MM.1S (cell line): ENCODE measurements around the gene PSMD6.

Source experiments
- DNase-seq: peaks from one replicate; pipeline ENCODE4 v3.0.0-alpha.2; 2015
- H2AFZ ChIP-seq: fragments of 300-600 bp; sonication (generic); 2 replicates; pipeline ENCODE4 v1.6.0; 2016; ENCODE audit warnings: antibody characterized with exemption, low read length
- H3F3A ChIP-seq: fragments of 300-600 bp; sonication (generic); 2 replicates; pipeline ENCODE4 v1.6.1; 2016; ENCODE audit warnings: mild to moderate bottlenecking, antibody characterized with exemption, low read length, moderate library complexity, mixed read lengths; ENCODE audit not compliant: insufficient read depth
- H3K27ac ChIP-seq: fragments of 300-600 bp; sonication (generic); 2 replicates; pipeline ENCODE4 v1.5.1; 2016; ENCODE audit warnings: mild to moderate bottlenecking, low read length
- H3K27me3 ChIP-seq: fragments of 300-600 bp; sonication (generic); replicated peaks from 2 replicates; pipeline ENCODE4 v1.6.0; 2016; ENCODE audit warnings: low read length; ENCODE audit not compliant: insufficient read depth
- H3K36me3 ChIP-seq: fragments of 300-600 bp; sonication (generic); replicated peaks from 2 replicates; pipeline ENCODE4 v1.6.1; 2016; ENCODE audit warnings: mild to moderate bottlenecking, low read length, mixed read lengths; ENCODE audit not compliant: insufficient read depth
- H3K4me1 ChIP-seq: fragments of 300-600 bp; sonication (generic); 2 replicates; pipeline ENCODE4 v1.6.1; 2016; ENCODE audit warnings: low read length, mixed read lengths
- H3K4me2 ChIP-seq: fragments of 300-600 bp; sonication (generic); 2 replicates; pipeline ENCODE4 v1.6.0; 2016; ENCODE audit warnings: low read depth, low read length
- H3K4me3 ChIP-seq: fragments of 300-600 bp; sonication (generic); 2 replicates; pipeline ENCODE4 v1.5.1; 2016; ENCODE audit warnings: low read length, mixed read lengths
- H3K79me2 ChIP-seq: fragments of 300-600 bp; sonication (generic); 2 replicates; pipeline ENCODE4 v1.6.1; 2016; ENCODE audit warnings: mixed run types, low read length, mixed read lengths
- H3K9ac ChIP-seq: fragments of 300-600 bp; sonication (generic); 2 replicates; pipeline ENCODE4 v1.6.1; 2016; ENCODE audit warnings: low read length, mixed read lengths
- H3K9me2 ChIP-seq: fragments of 300-600 bp; sonication (generic); replicated peaks from 2 replicates; pipeline ENCODE4 v1.6.1; 2016; ENCODE audit warnings: mild to moderate bottlenecking, low read length, mixed read lengths; ENCODE audit not compliant: insufficient read depth
- H3K9me3 ChIP-seq: fragments of 300-600 bp; sonication (generic); replicated peaks from 2 replicates; pipeline ENCODE4 v1.6.1; 2016; ENCODE audit warnings: mild to moderate bottlenecking, low read length, mixed read lengths; ENCODE audit not compliant: insufficient read depth
- H4K20me1 ChIP-seq: fragments of 300-600 bp; sonication (generic); 2 replicates; pipeline ENCODE4 v1.6.1; 2016; ENCODE audit warnings: mild to moderate bottlenecking, low read length, moderate library complexity, mixed read lengths; ENCODE audit not compliant: insufficient read depth
- EZH2 ChIP-seq: fragments of 300-600 bp; sonication (generic); optimal IDR thresholded peaks from 2 replicates; pipeline ENCODE3; 2017; ENCODE audit warnings: low read depth, mild to moderate bottlenecking, antibody characterized with exemption, low read length, mixed read lengths
- EZH2phosphoT487 ChIP-seq: fragments of 300-600 bp; sonication (generic); IDR thresholded peaks from 2 replicates; pipeline ENCODE4 v1.6.1; 2018; ENCODE audit warnings: antibody characterized with exemption, low read length
- TF ChIP-seq, protein P1 (sequence below): fragments of 300-600 bp; sonication (generic); IDR thresholded peaks from 2 replicates; pipeline ENCODE4 v1.5.1; 2016; ENCODE audit warnings: antibody characterized with exemption, low read length, mixed read lengths

The PSMD6 gene

GRCh38 chr3:63990733-63991132, 32.6 kb downstream of the PSMD6 start:
- Histone ChIP-seq H3K27me3 (no peaks in the 10 kb centered on the region), H3F3A (no peaks in the 10 kb centered on the region), H3K36me3 (no peaks in the 10 kb centered on the region), H3K4me1 (0 out of 2 replicates have a peak, but pooled peaks cover 5% of the 10 kb centered on the region), H3K9me2 (no peaks in the 10 kb centered on the region), H3K9ac (no peak overlapping the region), H3K9me3 (no peaks in the 10 kb centered on the region), H2AFZ (no peak overlapping the region), H3K79me2 (no peaks in the 10 kb centered on the region), H3K4me2 (no peak overlapping the region), H3K27ac (no peak overlapping the region), H3K4me3 (no peak overlapping the region), H4K20me1 (no peaks in the 10 kb centered on the region)
- no peak for DNase-seq
- no peak for TF ChIP-seq EZH2
- TF ChIP-seq, protein P1, sequence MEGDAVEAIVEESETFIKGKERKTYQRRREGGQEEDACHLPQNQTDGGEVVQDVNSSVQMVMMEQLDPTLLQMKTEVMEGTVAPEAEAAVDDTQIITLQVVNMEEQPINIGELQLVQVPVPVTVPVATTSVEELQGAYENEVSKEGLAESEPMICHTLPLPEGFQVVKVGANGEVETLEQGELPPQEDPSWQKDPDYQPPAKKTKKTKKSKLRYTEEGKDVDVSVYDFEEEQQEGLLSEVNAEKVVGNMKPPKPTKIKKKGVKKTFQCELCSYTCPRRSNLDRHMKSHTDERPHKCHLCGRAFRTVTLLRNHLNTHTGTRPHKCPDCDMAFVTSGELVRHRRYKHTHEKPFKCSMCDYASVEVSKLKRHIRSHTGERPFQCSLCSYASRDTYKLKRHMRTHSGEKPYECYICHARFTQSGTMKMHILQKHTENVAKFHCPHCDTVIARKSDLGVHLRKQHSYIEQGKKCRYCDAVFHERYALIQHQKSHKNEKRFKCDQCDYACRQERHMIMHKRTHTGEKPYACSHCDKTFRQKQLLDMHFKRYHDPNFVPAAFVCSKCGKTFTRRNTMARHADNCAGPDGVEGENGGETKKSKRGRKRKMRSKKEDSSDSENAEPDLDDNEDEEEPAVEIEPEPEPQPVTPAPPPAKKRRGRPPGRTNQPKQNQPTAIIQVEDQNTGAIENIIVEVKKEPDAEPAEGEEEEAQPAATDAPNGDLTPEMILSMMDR = no peak
- no peak for TF ChIP-seq EZH2phosphoT487

DNA sequence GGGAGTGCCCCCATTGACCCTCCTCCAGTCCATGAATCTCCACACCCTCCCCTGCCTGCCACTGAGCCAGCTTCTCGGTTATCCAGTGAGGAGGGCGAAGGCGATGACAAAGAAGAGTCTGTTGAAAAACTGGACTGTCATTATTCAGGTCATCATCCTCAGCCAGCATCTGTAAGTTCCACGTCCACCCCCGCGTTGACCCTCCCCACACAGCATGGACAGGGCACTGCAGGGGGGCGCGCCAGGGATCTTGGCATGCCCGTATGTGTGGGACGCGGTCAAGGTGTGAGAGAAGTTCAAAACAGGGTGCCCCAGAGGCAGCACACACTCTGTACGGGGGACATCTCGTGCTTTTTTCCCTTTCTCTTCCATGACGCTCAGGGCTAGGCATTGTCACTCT, 33.1 kb downstream of the PSMD6 start:
- H3K79me2 ChIP-seq = no peaks in the 10 kb centered on the region
- 0 out of 2 replicates have a peak, but pooled peaks cover 5% of the 10 kb centered on the region for H3K4me1 ChIP-seq
- no peaks in the 10 kb centered on the region for H3K27me3 ChIP-seq
- TF ChIP-seq EZH2 (no peak), EZH2phosphoT487 (no peak)
- TF ChIP-seq, protein P1 = no peak
- H3K4me3 ChIP-seq = no peak overlapping the region
- H3K4me2 ChIP-seq = no peak overlapping the region
- no peak for DNase-seq
- no peaks in the 10 kb centered on the region for H3K36me3 ChIP-seq
- H3K27ac ChIP-seq = no peak overlapping the region
- no peaks in the 10 kb centered on the region for H4K20me1 ChIP-seq
- no peaks in the 10 kb centered on the region for H3K9me2 ChIP-seq
- H3F3A ChIP-seq = no peaks in the 10 kb centered on the region
- H3K9me3 ChIP-seq = no peaks in the 10 kb centered on the region
- H2AFZ ChIP-seq = no peak overlapping the region
- no peak overlapping the region for H3K9ac ChIP-seq

- no peak overlapping the region for H3K27ac ChIP-seq
- H3F3A ChIP-seq = no peaks in the 10 kb centered on the region
- TF ChIP-seq, protein P1 = no peak
- no peak for TF ChIP-seq EZH2phosphoT487
- TF ChIP-seq EZH2 = no peak
- H4K20me1 ChIP-seq = no peaks in the 10 kb centered on the region
- H3K4me2 ChIP-seq = no peak overlapping the region
- H2AFZ ChIP-seq = no peak overlapping the region
- H3K79me2 ChIP-seq = no peaks in the 10 kb centered on the region
- no peaks in the 10 kb centered on the region for H3K27me3 ChIP-seq
- H3K9me2 ChIP-seq = no peaks in the 10 kb centered on the region
- no peak for DNase-seq
- no peak overlapping the region for H3K9ac ChIP-seq
- no peaks in the 10 kb centered on the region for H3K36me3 ChIP-seq
- H3K4me1 ChIP-seq = 0 out of 2 replicates have a peak, but pooled peaks cover 5% of the 10 kb centered on the region
- no peak overlapping the region for H3K4me3 ChIP-seq
- no peaks in the 10 kb centered on the region for H3K9me3 ChIP-seq
Observed at GRCh38 chr3:63988943-63989342, 34.4 kb downstream of the PSMD6 start.
